GM23248 (cell line): ENCODE results near the gene F5.

ENCODE experiments used
- EZH2 ChIP-seq: fragments of 200-600 bp; sonication (generic); IDR thresholded peaks from 2 replicates; pipeline ENCODE4 v1.6.1; 2018; ENCODE audit warnings: antibody characterized with exemption, mild to moderate bottlenecking; ENCODE audit not compliant: insufficient read depth, poor library complexity, severe bottlenecking
- EZH2phosphoT487 ChIP-seq: fragments of 200-600 bp; sonication (generic); IDR thresholded peaks from 2 replicates; pipeline ENCODE4 v1.6.1; 2018; ENCODE audit warnings: antibody characterized with exemption, moderate library complexity, mild to moderate bottlenecking, low read depth; ENCODE audit not compliant: insufficient read depth

DNA sequence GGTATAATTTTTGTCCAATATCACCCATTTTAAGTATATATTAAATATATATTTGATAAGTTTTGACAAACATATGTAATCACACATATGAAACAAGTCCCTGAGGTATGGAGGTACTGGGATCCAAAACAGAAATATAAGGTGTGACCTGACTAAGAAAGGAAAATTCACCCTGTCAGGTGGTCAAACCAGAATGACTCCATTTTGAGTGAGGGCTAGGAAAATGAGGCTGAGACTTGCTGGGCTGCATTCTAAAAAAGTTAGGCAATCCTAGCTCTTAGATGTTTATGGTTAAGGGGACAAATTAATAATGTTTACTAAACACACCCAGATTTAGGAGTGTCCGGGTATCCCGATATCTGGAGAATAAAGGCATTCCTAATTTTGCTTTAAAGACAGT, 89.0 kb downstream of the F5 start:
- TF ChIP-seq EZH2phosphoT487, result no peak
- TF ChIP-seq EZH2, result no peak
